Naive B cell (primary cell): ENCODE measurements around the gene ABCA9. TPM values are rescaled to one million over a fixed set of nuclear protein-coding genes. Genes with fewer than 3 reads are reported as not detected.
A peak's percentile ranks its signal among the peaks of the same experiment; 100 is the strongest.
"Not testable (repeated sequence)": the region's sequence is repeated elsewhere in the genome, so short reads cannot be mapped to it uniquely, and the experiment has no call there.

Experiments
- ATAC-seq, 2 donors: fragments of 150-1000 bp; cut with Tn5 transposase; 2 replicates each; pipeline ENCODE4 v1.10.0; 2021; ENCODE audit warnings: low read depth in 2 of 2, mild to moderate bottlenecking in 2 of 2, moderate library complexity in 2 of 2
- DNase-seq: peaks from one replicate; pipeline ENCODE4 v3.0.0; 2022
- H3K27ac Mint-ChIP-seq, 6 donors: one replicate each; pipeline ENCODE4 v1.8.0; 2020 to 2022; ENCODE audit warnings: mild to moderate bottlenecking in 6 of 6, mixed read lengths in 6 of 6, moderate library complexity in 5 of 6, inconsistent platforms in 2 of 6
- H3K27me3 Mint-ChIP-seq, 3 donors: one replicate each; pipeline ENCODE4 v1.8.0; 2021 to 2022; ENCODE audit warnings: mixed read lengths in 3 of 3, mild to moderate bottlenecking in 1 of 3
- H3K36me3 Mint-ChIP-seq, 2 donors: one replicate each; pipeline ENCODE4 v1.8.0; 2020 to 2022; ENCODE audit warnings: mixed read lengths in 2 of 2, inconsistent platforms in 1 of 2, mild to moderate bottlenecking in 1 of 2
- H3K4me1 Mint-ChIP-seq, 3 donors: one replicate each; pipeline ENCODE4 v1.8.0; 2020 to 2022; ENCODE audit warnings: mixed read lengths in 3 of 3, inconsistent platforms in 1 of 3, mild to moderate bottlenecking in 1 of 3, moderate library complexity in 1 of 3
- H3K4me3 Mint-ChIP-seq, 8 donors: one replicate each; pipeline ENCODE4 v1.8.0; 2020 to 2022; ENCODE audit warnings: mild to moderate bottlenecking in 8 of 8, mixed read lengths in 8 of 8, moderate library complexity in 8 of 8, inconsistent platforms in 2 of 8
- H3K9me3 Mint-ChIP-seq, 7 donors: one replicate each; pipeline ENCODE4 v1.8.0; 2020 to 2022; ENCODE audit warnings: mixed read lengths in 7 of 7, mild to moderate bottlenecking in 5 of 7, inconsistent platforms in 2 of 7, moderate library complexity in 1 of 7
- polyA plus RNA-seq, 6 donors: library from polyadenylated mRNA; unstranded; fragments of 300-500 nt; fragmentation: Illumina TruSeq; gene quantifications; one replicate each; pipeline ENCODE4 v1.2.3, GENCODE V29; 2021; ENCODE audit warnings: low read depth in 6 of 6

ABCA9 gene
- polyA plus RNA-seq, 6 donors from 2014 or later = not detected

DNA sequence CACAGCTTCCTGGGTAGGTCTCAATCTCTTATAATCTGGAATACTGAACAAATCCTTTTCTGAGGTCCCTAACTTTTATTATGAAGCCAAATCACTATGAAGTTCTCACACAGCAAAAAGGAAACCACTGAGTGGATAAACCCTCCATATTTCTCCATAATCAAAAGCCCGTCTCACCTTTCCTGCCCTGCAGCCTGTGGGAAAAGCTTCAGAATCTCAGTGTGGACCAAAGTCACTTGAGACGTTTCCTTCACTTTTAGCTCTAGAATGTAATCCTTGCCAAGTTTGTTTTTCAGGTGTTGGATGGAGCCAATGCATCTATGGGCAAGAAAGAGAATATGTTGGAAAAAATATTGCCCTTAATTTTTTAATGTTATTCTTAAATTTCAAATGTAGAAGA, 22.0 kb upstream of the ABCA9 start:
- no peaks in the 10 kb centered on the region for H3K4me1 Mint-ChIP-seq
- H3K27me3 Mint-ChIP-seq = no peaks in the 10 kb centered on the region
- H3K27ac Mint-ChIP-seq = no peak overlapping the region
- peaks cover 0 to 16% (median 5%) of the 10 kb centered on the region in 7 donors for H3K9me3 Mint-ChIP-seq
- ATAC-seq (no peak), DNase-seq (no peak)
- no peak overlapping the region for H3K4me3 Mint-ChIP-seq
- peaks cover 0 to 8% of the 10 kb centered on the region in 2 donors for H3K36me3 Mint-ChIP-seq

DNA sequence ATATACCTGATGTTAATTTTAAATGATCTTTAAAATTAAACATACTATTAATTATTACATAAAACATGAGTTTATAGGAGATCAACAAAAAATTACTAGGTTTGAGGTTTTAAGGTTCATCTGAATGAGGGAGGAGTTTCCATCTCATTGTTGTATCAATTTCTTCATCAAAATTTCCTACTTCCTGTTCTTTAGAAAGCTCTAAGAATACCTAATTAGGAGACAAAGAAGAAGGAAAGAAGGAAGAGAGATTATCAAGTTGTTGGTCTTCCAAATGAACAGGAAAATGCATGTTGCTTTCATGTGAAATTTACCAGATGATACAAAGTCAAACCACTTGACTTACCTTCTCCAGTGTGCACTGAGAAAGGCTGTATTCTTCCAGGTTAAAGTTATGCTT, 18.1 kb upstream of the ABCA9 start:
- no peak for DNase-seq
- ATAC-seq = no peak
- peaks cover 0 to 8% of the 10 kb centered on the region in 2 donors for H3K36me3 Mint-ChIP-seq
- H3K27me3 Mint-ChIP-seq = no peaks in the 10 kb centered on the region
- H3K9me3 Mint-ChIP-seq = peaks cover 5 to 30% (median 9%) of the 10 kb centered on the region in 7 donors
- no peak overlapping the region for H3K27ac Mint-ChIP-seq
- no peaks in the 10 kb centered on the region for H3K4me1 Mint-ChIP-seq
- no peak overlapping the region for H3K4me3 Mint-ChIP-seq

DNA sequence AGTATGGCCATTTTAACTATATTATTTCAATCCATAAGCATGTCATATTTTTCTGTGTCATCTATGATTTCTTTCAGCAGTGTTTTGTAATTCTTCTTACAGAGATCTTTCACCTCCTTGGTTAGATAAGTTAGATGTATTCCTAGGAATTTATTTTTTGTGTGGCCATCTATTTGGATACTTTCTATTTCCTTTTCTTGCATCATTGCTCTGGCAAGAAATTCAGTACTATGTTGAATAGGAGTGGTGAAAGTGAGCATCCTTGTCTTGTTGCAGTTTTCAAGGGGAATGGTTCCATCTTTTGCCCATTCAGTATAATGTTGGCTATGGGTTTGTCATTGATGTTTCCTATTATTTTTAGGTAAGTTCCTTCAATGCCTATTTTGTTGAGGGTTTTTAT, 15.1 kb upstream of the ABCA9 start:
- H3K4me3 Mint-ChIP-seq = no peak overlapping the region
- no peaks in the 10 kb centered on the region for H3K27me3 Mint-ChIP-seq
- H3K9me3 Mint-ChIP-seq = peaks cover 9 to 37% (median 30%) of the 10 kb centered on the region in 7 donors
- ATAC-seq (no peak), DNase-seq (no peak)
- H3K27ac Mint-ChIP-seq = no peak overlapping the region
- peaks cover 8 to 12% (median 9%) of the 10 kb centered on the region in 3 donors for H3K4me1 Mint-ChIP-seq
- H3K36me3 Mint-ChIP-seq = peaks cover 0 to 21% of the 10 kb centered on the region in 2 donors

DNA sequence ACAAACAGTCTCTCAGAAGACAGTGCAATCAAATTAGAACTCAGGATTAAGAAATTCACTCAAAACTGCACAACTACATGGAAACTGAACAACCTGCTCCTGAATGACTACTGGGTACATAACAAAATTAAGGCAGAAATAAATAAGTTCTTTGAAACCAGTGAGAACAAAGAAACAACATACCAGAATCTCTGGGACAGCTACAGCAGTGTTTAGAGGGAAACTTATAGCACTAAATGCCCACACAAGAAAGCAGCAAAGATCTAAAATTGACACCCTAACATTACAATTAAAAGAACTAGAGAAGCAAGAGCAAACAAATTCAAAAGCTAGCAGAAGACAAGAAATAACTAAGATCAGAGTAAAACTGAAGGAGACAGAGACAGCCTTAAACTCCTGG, 12.7 kb upstream of the ABCA9 start:
- not testable (repeated sequence) for ATAC-seq, H3K27me3 Mint-ChIP-seq, DNase-seq, H3K4me3 Mint-ChIP-seq
- Mint-ChIP-seq H3K4me1 (peaks cover 12 to 17% (median 15%) of the 10 kb centered on the region in 3 donors), H3K27ac (peak overlapping the region in 2 of 6 donors; percentile 10 to 39), H3K9me3 (peaks cover 9 to 37% (median 30%) of the 10 kb centered on the region in 7 donors), H3K36me3 (peaks cover 0 to 21% of the 10 kb centered on the region in 2 donors)

DNA sequence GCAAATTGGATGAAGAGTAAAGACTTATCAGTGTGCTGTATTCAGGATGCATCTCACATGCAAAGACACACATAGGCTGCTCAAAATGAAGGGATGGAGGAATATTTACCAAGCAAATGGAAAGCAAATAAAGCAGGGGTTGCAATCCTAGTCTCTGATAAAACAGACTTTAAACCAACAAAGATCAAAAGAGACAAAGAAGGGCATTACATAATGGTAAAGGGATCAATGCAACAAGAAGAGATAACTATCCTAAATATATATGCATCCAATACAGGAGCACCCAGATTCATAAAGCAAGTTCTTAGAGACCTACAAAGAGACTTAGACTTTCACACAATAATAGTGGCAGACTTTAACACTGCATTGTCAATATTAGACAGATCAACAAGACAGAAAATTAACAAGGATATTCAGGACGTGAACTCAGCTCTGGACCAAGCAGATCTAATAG, 12.1 kb upstream of the ABCA9 start:
- DNase-seq, H3K27me3 Mint-ChIP-seq, ATAC-seq, H3K4me3 Mint-ChIP-seq: not testable (repeated sequence)
- Mint-ChIP-seq H3K9me3 (peaks cover 9 to 37% (median 30%) of the 10 kb centered on the region in 7 donors), H3K27ac (peak overlapping the region in 1 of 6 donors; percentile 39), H3K4me1 (peaks cover 12 to 17% (median 17%) of the 10 kb centered on the region in 3 donors), H3K36me3 (peaks cover 0 to 21% of the 10 kb centered on the region in 2 donors)

DNA sequence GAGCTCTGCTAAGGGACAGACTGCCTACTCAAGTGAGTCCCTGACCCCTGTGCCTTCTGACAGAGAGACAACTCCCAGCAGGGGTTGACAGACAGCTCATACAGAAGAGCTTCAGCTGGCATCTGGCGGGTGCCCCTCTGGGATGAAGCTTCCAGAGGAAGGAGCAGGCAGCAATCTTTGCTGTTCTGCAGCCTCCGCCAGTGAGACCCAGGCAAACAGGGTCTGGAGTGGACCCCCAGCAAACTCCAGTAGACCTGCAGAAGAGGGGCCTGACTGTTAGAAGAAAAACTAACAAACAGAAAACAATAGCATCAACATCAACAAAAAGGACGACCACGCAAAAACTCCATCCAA, 10.5 kb upstream of the ABCA9 start:
- peaks cover 0 to 21% of the 10 kb centered on the region in 2 donors for H3K36me3 Mint-ChIP-seq
- H3K27ac Mint-ChIP-seq = peak overlapping the region; percentile 57 to 97 (median 80)
- peak overlapping the region in 6 of 8 donors; percentile 55 to 85 (median 76) for H3K4me3 Mint-ChIP-seq
- ATAC-seq, DNase-seq, H3K27me3 Mint-ChIP-seq: not testable (repeated sequence)
- H3K9me3 Mint-ChIP-seq = peaks cover 9 to 37% (median 27%) of the 10 kb centered on the region in 7 donors
- peaks cover 20 to 29% (median 26%) of the 10 kb centered on the region in 3 donors for H3K4me1 Mint-ChIP-seq

DNA sequence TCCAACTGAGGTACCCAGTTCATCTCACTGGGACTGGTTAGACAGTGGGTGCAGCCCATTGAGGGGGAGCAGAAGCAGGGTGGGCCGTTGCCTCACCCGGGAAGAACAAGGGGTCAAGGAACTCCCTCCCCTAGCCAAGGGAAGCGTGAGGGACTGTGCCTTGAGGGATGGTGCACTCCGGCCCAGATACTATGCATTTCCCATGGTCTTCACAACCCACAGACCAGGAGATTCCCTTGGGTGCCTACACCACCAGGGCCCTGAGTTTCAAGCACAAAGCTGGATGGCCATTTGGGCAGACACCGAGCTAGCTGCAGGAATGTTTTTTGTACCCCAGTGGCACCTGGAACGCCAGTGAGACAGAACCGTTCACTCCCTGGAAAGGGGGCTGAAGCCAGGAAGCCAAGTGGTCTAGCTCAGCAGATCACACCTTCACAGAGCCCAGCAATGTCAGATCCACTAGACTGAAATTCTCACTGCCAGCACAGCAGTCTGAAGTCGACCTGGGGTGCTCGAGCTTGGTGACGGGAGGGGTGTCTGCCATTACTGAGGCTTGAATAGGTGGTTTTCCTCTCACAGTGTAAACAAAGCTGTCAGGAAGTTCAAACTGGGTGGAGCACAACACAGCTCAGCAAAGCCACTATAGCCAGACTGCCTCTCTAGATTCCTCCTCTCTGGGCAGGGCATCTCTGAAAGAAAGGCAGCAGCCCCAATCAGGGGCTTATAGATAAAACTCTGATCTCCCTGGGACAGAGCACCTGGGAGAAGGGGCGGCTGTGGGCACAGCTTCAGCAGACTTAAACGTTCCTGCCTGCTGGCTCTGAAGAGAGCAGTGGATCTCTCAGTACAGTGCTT, 9.9 kb upstream of the ABCA9 start:
- peak overlapping the region in 7 of 8 donors; percentile 55 to 85 (median 74) for H3K4me3 Mint-ChIP-seq
- H3K27ac Mint-ChIP-seq = peak overlapping the region; percentile 57 to 97 (median 80)
- H3K9me3 Mint-ChIP-seq = peaks cover 9 to 37% (median 27%) of the 10 kb centered on the region in 7 donors
- ATAC-seq (peak; percentile 56 to 58), DNase-seq (peak; percentile 20)
- not testable (repeated sequence) for H3K27me3 Mint-ChIP-seq
- H3K36me3 Mint-ChIP-seq = peaks cover 0 to 21% of the 10 kb centered on the region in 2 donors
- H3K4me1 Mint-ChIP-seq = peaks cover 22 to 33% (median 30%) of the 10 kb centered on the region in 3 donors

DNA sequence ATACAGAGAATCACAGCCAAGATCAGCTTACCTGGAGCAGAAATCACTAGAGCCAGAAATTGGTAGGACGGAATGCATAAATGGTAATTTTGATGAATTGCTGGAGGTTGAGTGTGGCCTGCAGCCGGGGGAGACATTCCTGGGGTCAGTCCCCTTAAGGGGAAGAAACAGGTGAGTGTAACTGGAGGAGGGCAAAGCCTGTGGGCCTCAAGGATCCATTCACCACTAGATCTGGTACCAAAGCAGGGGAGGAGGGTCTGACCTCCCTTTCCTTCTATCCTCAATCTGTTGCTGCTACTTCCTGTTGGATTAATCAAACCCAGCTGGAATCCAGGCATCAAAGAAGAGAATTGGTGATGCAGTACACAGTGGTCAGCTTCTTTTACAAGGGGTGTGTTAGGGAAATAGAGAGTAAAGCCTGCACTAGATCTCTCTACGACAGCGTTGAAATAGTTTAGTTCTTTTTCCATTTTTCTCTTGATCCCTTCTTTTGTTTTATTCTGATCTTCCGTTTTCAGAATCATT, 8.6 kb upstream of the ABCA9 start:
- no peak for DNase-seq
- Mint-ChIP-seq H3K4me3 (no peak overlapping the region), H3K4me1 (peaks cover 22 to 33% (median 30%) of the 10 kb centered on the region in 3 donors), H3K27ac (no peak overlapping the region), H3K9me3 (peaks cover 6 to 28% (median 24%) of the 10 kb centered on the region in 7 donors), H3K36me3 (peaks cover 0 to 21% of the 10 kb centered on the region in 2 donors), H3K27me3 (no peaks in the 10 kb centered on the region)
- no peak for ATAC-seq

DNA sequence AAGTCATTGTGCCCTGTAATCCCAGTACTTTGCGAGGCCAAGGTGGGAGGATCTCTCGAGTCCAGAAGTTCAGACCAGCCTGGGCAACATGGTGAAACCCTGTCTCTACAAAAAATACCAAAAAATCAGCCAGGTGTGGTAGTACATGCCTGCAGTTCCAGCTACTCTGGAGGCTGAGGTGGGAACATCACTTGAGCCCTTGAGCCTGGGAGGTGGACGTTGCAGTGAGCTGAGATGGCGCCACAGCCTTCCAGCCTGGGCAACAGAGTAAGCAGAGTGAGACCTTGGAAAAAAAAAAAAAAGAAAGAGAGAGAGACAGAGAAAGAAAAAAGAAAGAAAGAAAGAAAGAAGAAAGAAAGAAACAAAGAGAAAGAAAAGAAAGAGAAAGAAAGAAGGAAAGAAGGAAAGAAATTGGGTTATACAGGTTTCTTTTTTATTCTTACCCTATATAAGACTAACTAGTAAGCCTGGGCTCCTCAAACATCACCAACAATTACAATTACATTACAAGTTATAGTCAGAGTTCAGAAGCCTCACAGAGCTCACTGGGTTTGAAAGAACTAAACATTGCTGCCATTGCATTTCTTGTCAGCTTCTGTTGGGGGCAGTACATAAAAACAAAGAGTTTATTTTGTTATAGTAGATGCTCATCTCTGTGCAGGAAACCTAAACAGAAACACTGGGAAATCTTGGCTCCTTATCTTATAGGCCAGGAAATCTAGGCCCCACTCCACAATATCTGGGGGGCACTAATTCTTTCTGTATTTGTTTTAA, 6.7 kb upstream of the ABCA9 start:
- Mint-ChIP-seq H3K4me3 (peak overlapping the region in 1 of 8 donors; percentile 22), H3K36me3 (peaks cover 0 to 12% of the 10 kb centered on the region in 2 donors), H3K4me1 (peaks cover 22 to 33% (median 30%) of the 10 kb centered on the region in 3 donors), H3K27ac (peak overlapping the region in 2 of 6 donors; percentile 2 to 22), H3K27me3 (no peaks in the 10 kb centered on the region), H3K9me3 (peaks cover 0 to 13% (median 9%) of the 10 kb centered on the region in 7 donors)
- ATAC-seq (no peak), DNase-seq (no peak)

DNA sequence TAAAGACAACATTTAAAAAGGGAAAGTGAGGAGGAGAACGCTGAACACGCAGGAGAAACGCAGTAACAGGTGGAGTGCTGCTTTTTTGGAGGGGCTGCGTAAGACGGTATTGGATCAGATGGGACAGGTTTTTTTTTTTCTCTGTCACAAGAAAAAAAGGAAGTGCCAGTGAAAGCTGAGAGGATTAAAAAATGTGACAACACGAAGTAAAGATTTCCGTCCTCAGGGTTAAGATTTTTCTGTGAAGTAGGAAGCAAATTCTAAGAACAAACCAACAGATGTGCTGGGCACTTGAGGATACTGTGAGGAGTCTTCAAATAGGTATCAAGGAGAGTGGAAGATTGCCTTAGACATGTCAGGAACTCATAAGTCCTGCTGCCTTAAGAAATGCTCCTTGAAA, 5.8 kb upstream of the ABCA9 start:
- DNase-seq (no peak), ATAC-seq (peak in 1 of 2 donors; percentile 23)
- Mint-ChIP-seq H3K27ac (peak overlapping the region in 5 of 6 donors; percentile 59 to 96 (median 91)), H3K4me3 (peak overlapping the region in 7 of 8 donors; percentile 40 to 82 (median 74)), H3K36me3 (peaks cover 0 to 5% of the 10 kb centered on the region in 2 donors), H3K4me1 (peaks cover 17 to 32% (median 24%) of the 10 kb centered on the region in 3 donors), H3K27me3 (no peaks in the 10 kb centered on the region), H3K9me3 (peaks cover 0 to 4% (median 2%) of the 10 kb centered on the region in 7 donors)

DNA sequence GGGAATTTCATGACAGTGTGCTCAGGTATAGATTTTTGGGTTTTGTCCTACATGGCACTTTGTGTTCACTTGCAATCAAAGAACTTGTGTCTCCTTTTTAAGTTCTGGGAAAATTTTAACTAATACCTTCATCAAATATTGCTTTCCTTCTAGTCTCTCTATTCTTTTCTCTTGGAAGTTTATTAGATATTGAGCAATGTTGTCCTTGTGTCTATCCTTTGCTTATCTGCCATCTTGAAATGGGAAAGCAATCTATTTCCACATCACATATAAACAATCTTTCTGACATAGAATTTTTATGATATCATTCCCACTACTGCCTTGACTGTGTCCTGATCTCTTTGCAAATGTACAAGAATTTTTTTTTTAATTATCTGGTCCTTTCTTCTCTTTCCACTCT, 4.4 kb upstream of the ABCA9 start:
- no peak overlapping the region for H3K4me3 Mint-ChIP-seq
- H3K27ac Mint-ChIP-seq = peak overlapping the region in 1 of 6 donors; percentile 85
- DNase-seq (no peak), ATAC-seq (no peak)
- peaks cover 13 to 19% (median 14%) of the 10 kb centered on the region in 3 donors for H3K4me1 Mint-ChIP-seq
- H3K9me3 Mint-ChIP-seq = no peaks in the 10 kb centered on the region
- H3K36me3 Mint-ChIP-seq = no peaks in the 10 kb centered on the region
- H3K27me3 Mint-ChIP-seq = no peaks in the 10 kb centered on the region

DNA sequence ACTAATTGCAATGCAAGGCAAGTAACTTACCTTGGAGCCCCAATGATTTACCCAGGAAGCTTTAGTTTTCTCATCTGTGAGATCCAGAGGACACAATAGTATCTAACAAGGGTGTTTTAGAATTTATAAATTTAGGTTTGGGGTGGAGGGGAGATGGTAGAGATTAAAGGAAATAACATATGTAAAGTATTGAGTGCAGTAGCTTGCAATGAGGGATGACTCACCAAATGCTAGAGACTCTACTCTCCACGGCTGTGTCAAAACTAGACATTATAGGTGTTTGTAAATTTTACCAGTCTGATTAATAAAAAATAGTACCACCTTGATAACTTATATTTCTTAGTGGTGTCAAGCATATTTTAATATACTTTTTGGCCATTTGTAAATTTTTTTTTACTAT, 3.7 kb upstream of the ABCA9 start:
- Mint-ChIP-seq H3K4me1 (peaks cover 13 to 19% (median 14%) of the 10 kb centered on the region in 3 donors), H3K9me3 (no peaks in the 10 kb centered on the region), H3K4me3 (no peak overlapping the region), H3K27me3 (no peaks in the 10 kb centered on the region), H3K36me3 (no peaks in the 10 kb centered on the region), H3K27ac (peak overlapping the region in 2 of 6 donors; percentile 3 to 9)
- DNase-seq (no peak), ATAC-seq (no peak)

DNA sequence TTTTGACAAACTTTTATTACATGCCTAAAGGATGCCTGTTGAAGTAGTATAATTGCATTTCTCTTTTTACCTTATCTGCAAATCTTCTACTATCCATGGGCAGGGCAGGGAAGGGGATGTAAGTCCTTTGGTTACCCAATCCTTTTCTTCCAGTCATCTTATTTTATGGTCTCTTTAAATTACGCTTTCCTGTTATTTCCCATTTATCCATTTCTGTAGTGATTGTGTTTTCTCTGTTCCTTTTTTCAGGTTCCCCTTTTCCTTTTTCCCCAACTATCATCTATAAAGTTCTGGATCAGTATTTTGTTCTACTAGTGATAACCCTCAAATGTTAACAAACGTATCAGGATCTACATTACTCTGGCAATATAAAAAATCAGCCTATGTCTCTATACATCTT, 3.3 kb upstream of the ABCA9 start:
- Mint-ChIP-seq H3K9me3 (peaks cover 0 to 3% (median 2%) of the 10 kb centered on the region in 7 donors), H3K36me3 (no peaks in the 10 kb centered on the region), H3K4me3 (no peak overlapping the region), H3K27me3 (no peaks in the 10 kb centered on the region), H3K4me1 (peaks cover 13 to 19% (median 14%) of the 10 kb centered on the region in 3 donors), H3K27ac (peak overlapping the region in 1 of 6 donors; percentile 9)
- ATAC-seq = no peak
- DNase-seq = no peak
